Nephron progenitor cell (in vitro differentiated cells): ENCODE results near the gene CWC25.

Source experiments
- DNase-seq: peaks from one replicate; pipeline ENCODE4 v3.0.0; 2021
- H3K27ac Mint-ChIP-seq: 2 replicates; pipeline ENCODE4 v1.8.0; 2021; ENCODE audit warnings: mild to moderate bottlenecking, moderate library complexity, mixed read lengths
- H3K27me3 Mint-ChIP-seq: 2 replicates; pipeline ENCODE4 v1.8.0; 2021; ENCODE audit warnings: mild to moderate bottlenecking, low read depth, mixed read lengths; ENCODE audit not compliant: poor library complexity
- H3K36me3 Mint-ChIP-seq: 2 replicates; pipeline ENCODE4 v1.8.0; 2021; ENCODE audit warnings: low read depth, mixed read lengths
- H3K4me1 Mint-ChIP-seq: 2 replicates; pipeline ENCODE4 v1.8.0; 2021; ENCODE audit warnings: mixed read lengths
- H3K4me3 Mint-ChIP-seq: 2 replicates; pipeline ENCODE4 v1.8.0; 2021; ENCODE audit warnings: mild to moderate bottlenecking, moderate library complexity, mixed read lengths
- H3K9me3 Mint-ChIP-seq: 2 replicates; pipeline ENCODE4 v1.8.0; 2021; ENCODE audit warnings: mild to moderate bottlenecking, moderate library complexity, mixed read lengths
- TF ChIP-seq, protein P1 (sequence below): fragments of 200-600 bp; sonication (generic); IDR thresholded peaks from 2 replicates; pipeline ENCODE4 v1.5.0; 2021; ENCODE audit warnings: antibody characterized with exemption

The CWC25 gene

DNA sequence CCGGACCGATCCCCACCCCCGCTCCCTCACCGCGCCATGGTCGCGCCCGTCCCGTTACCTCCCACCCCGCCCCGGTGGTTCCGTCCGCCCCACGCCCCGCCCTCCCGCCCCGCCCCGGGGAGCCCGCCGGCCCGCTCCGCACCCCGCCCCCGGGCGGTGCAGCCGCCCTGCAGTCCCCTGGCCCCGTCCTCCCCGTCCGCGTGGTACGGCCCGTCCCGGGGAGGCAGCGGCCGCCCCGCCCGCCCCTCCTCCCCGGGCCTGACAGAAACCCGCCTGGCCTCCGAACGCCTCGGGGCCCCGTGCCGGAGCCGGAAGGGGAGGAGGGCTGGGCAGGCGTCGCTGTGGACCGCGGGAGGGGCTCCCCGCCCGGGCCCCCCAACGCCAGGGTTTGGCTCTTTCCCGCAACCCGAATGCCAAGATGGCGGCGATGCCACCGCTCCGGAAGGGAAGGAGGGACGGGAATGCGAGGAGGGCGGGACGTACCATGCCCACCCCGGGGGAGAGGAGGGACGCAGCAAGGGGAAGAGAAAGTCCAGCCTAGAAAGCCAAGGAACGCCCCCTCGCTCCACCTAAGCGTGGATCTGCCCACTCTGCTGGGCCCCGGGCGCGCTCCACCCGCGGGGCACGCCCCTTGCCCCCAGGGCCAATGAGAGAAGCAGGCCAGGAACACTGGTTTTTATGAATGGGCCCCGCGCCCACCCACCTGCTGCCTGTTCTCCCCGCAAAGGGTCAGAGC is 25.5 kb downstream of the CWC25 start, which contains the start of gene PIP4K2B:
Gene PIP4K2B (minus strand): TSS at position 56 of the 736 bp plus-strand sequence. CDS start 132 bp downstream, outside the sequence.
- H3K36me3 Mint-ChIP-seq: peaks cover 68% of the 10 kb centered on the region
- DNase-seq: peak; percentile 95
- peaks cover 3% of the 10 kb centered on the region for H3K27me3 Mint-ChIP-seq
- peak within 1 kb of the TSS; percentile 97 for H3K4me3 Mint-ChIP-seq
- H3K9me3 Mint-ChIP-seq: peaks cover 4% of the 10 kb centered on the region
- TF ChIP-seq, protein P1, sequence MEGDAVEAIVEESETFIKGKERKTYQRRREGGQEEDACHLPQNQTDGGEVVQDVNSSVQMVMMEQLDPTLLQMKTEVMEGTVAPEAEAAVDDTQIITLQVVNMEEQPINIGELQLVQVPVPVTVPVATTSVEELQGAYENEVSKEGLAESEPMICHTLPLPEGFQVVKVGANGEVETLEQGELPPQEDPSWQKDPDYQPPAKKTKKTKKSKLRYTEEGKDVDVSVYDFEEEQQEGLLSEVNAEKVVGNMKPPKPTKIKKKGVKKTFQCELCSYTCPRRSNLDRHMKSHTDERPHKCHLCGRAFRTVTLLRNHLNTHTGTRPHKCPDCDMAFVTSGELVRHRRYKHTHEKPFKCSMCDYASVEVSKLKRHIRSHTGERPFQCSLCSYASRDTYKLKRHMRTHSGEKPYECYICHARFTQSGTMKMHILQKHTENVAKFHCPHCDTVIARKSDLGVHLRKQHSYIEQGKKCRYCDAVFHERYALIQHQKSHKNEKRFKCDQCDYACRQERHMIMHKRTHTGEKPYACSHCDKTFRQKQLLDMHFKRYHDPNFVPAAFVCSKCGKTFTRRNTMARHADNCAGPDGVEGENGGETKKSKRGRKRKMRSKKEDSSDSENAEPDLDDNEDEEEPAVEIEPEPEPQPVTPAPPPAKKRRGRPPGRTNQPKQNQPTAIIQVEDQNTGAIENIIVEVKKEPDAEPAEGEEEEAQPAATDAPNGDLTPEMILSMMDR: no peak
- H3K4me1 Mint-ChIP-seq: peaks cover 33% of the 10 kb centered on the region
- H3K27ac Mint-ChIP-seq: peak within 1 kb of the TSS; percentile 98

DNA sequence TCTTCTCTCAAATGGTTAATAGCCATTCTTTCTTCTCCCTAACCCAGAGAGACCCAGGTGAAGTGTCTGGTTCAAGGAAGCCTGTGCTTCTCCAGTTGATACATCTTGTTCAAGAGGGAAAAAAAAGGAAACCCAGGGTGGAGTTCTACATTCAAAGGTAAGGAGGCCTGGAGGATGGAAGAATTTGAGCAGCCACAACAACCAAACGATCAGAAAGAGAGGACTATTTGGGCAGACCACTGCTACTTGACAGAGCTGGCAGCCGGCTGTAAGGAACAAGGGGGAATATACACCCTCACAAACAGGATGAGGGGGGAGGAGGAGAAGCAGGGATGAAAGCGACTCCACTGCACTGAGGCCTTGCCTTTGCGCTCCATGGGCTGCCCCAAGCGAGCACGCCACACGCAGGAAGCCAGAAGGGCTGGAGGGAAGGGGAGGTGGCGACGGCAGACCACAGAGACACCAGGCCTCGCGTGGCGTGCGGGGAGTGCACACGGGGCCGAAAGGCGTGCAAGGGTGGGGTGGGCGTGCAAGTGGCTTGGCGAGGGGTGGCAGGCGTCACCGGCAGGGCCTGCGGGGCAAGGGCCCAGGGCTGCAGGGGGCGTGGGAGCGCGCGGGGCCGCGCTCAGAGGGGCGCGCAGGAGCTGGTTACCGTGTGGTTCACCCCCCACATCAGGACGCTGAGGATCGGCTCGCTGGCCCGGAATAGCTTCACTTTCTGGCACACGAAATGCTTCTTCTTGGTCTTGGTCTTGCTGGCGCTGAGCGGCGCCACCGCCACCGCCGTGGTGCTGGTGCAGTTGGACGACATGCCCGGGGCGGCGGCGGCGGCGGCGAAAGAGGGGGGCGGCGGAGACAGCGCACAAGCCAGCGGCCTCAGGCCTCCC is 26.3 kb downstream of the CWC25 start:
- peak overlapping the region; percentile 98 for H3K27ac Mint-ChIP-seq
- TF ChIP-seq, protein P1: no peak
- DNase-seq: no peak
- H3K4me1 Mint-ChIP-seq: peaks cover 39% of the 10 kb centered on the region
- H3K36me3 Mint-ChIP-seq: peaks cover 68% of the 10 kb centered on the region
- H3K4me3 Mint-ChIP-seq: peak overlapping the region; percentile 97
- H3K27me3 Mint-ChIP-seq: peaks cover 4% of the 10 kb centered on the region
- no peaks in the 10 kb centered on the region for H3K9me3 Mint-ChIP-seq

DNA sequence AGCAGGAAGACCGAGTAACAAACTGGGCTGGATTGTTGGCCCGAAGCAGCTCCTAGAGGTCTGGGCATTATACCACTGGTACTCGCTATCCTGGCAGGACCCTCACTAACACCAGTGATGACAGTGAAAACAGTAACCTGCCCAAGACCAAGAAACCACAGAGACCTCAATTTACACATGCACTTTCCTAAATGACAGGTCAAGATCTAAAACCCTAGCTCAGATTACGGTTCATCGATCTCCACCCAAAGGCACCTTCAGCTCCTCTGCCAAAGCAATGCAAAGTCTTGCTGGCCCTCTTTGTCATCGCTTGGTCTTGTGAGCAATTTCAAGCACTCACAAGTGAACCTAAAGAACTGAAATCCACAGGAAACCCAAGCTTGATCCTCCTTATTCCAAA is 27.3 kb downstream of the CWC25 start:
- Mint-ChIP-seq H3K27me3 (peaks cover 7% of the 10 kb centered on the region), H3K36me3 (peaks cover 61% of the 10 kb centered on the region), H3K4me3 (peak overlapping the region; percentile 97), H3K27ac (peak overlapping the region; percentile 98), H3K9me3 (no peaks in the 10 kb centered on the region), H3K4me1 (peaks cover 42% of the 10 kb centered on the region)
- no peak for DNase-seq
- TF ChIP-seq, protein P1: no peak

DNA sequence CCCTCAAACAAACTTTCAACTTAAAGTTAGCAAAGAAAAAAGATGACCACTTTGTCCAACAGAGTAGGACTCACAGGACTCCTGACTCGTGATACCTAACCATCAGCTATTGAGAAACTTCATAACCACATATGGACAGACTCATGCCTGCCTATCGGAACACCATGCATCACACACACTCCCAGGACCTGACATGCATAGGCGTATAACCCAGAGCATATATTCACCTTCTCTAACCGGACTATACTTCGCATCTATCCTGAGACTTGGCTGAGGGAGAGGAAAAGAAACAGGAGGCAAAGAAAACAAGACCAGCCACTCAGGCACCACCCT is 28.0 kb downstream of the CWC25 start:
- Mint-ChIP-seq H3K9me3 (no peaks in the 10 kb centered on the region), H3K4me3 (peak overlapping the region; percentile 97), H3K4me1 (peaks cover 47% of the 10 kb centered on the region), H3K36me3 (peaks cover 60% of the 10 kb centered on the region), H3K27ac (no peak overlapping the region), H3K27me3 (peaks cover 7% of the 10 kb centered on the region)
- DNase-seq: no peak
- TF ChIP-seq, protein P1: no peak

DNA sequence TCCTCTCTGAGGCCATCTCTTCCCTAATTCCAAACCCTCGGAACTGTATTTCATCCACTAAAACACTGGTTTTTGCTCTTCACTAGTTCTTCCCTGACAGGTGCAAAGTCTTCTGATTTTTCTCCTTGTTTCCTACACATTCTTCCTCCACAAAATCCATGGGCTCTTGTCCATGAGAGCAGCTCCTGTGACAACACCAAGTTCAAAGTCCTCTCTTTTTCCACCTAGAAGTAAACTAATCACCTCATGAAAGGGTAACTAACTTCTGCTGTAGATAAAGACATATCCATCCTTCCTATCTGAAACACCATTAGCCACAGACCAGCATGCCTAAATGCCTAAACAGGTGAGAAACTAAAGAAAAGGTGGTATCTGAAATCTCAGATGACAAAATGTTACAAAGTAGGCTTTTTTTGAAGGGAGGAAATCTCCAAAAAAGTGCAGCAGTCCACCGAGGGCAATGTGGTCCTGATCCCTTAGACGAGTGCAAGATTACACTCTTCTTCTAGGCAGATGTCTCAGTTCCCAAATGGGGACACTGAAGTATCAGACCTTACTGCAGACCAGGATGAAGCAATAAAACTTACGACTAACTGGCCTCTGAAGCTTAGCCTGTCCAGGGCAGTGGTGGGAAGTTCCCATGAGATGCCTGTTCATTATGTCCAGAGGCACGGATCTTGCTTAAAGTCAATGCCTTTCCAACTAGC is 28.5 kb downstream of the CWC25 start:
- peaks cover 6% of the 10 kb centered on the region for H3K27me3 Mint-ChIP-seq
- no peak for DNase-seq
- peak overlapping the region; percentile 97 for H3K4me3 Mint-ChIP-seq
- no peaks in the 10 kb centered on the region for H3K9me3 Mint-ChIP-seq
- H3K36me3 Mint-ChIP-seq: peaks cover 56% of the 10 kb centered on the region
- H3K27ac Mint-ChIP-seq: no peak overlapping the region
- peaks cover 49% of the 10 kb centered on the region for H3K4me1 Mint-ChIP-seq
- TF ChIP-seq, protein P1: no peak
